Renal pelvis (tissue), 4 donors: ENCODE results near the gene KDM4D. TPM values are rescaled to one million over a fixed set of nuclear protein-coding genes. Genes with fewer than 3 reads are reported as not detected.
"Not testable (repeated sequence)": the region's sequence is repeated elsewhere in the genome, so short reads cannot be mapped to it uniquely, and the experiment has no call there.

Experiments
- DNase-seq: peaks from one replicate; pipeline ENCODE4 v3.0.0-alpha.2; 2013
- polyA plus RNA-seq, 3 donors: library from polyadenylated mRNA; unstranded; fragments of 120-200 nt; gene quantifications; one replicate each; pipeline ENCODE4 v1.2.1, GENCODE V29; 2013; ENCODE audit not compliant: insufficient read length in 3 of 3

The KDM4D gene
- polyA plus RNA-seq, 3 donors, result 2.1 to 2.5 (median 2.1) TPM

DNA sequence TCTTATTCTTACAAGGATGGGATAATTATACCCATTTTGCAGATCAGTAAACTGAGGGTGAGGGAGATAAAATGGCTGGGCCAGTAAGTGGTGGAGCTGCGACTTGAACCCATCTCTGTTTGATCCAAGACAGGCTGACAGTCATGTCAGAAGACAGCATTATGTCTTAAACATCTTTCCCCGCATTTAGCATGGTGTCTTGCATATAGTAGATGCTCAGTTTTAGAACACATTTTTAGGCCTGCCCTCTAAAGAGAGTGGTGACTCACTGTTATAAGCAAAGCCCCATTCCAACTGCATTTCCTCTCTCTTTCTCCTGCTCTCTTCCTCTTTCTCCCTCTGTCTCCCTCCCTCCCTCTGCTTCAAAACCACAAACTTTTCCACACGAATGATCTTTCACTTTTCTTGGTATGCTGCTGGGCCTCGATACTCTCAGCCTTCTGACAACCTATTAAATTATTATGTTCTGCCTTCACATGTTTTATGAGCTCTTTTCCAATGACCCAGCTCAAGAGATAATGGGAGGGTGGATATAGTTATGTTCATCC lies 25.4 kb upstream of the KDM4D start:
- DNase-seq, result no peak

DNA sequence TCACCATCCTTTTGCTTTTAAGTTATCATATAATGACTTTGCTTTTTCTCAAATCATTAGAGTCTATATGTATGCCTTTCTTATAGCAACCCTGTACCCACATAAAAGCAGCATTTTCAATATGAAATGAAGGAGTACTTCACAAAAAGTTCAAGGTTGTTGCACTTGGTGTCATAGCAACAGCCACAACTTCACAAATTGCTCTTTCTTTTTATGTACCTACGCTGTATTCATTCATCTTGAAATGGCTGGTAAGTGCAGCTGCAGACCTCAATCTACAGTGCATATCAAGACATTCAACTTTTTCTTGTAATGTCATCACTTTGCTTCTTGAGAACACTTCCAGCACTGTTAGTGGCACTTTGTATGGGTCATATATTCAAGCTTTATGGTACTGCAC lies 18.8 kb upstream of the KDM4D start:
- no peak for DNase-seq

DNA sequence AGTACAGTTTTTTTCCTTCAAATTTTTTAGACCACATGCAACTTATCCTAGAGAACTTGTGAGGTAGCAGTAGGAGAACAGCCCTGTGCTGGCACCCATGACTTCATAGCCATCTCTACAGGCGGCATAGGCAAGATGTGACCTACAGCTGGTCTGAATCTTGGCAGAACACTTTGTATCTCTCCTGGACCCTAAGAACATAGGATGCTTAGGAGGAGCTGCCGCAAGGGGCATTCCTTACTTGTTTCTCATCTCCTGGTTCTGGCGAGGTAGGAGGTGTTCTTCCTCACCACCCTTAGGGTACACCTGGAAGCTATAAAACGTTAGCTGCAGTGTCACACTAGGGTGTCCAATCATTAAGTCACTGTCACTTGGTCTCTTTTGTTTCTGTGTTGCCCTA lies 16.5 kb upstream of the KDM4D start:
- DNase-seq, result no peak

DNA sequence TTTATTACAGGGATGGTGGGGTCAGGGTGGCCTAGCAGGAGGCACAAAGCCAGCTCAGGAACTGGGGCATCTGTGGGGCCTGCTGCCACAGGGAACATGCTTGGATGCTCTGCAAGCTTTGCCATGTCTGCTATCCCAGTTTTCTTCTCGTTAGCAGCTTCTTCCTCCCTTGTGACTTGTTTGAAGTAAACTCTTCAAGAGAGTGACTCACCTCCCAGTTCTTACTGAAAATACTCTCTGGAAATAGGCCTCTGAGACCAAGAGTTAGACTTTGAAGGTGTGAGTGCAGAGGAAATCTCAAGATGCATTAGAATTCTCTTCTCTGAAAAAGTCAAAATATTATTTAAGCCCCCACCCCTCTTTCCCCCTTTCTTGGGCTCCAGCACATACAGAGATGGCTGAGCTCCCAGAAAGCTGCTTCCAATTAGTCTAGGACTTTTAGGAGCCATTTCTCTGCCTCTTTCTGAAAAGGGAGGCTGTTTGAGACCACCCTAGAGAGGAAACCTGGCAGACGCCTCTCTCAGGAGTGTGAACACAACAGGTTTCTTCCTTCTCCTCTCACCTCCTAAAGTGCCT lies 15.3 kb upstream of the KDM4D start:
- no peak for DNase-seq

DNA sequence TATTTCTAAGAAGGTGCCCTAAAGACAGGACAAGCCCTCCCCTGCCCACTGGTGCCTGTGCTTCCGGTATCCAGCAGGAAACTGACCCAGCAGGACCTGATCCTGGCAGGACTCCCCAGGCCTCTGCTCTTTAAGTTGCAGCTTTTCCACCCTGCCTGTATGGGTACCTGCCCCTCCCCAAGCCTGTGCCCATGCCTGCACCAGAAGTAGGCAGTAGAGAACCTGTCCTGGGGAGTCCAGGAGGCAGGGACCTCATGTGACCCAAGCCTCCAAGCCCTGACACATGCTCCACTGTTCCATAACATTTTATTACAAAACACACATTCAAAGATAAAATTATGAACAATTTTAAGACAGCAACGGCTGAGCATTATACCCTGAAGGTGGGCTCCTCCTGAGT lies 14.3 kb upstream of the KDM4D start:
- no peak for DNase-seq

DNA sequence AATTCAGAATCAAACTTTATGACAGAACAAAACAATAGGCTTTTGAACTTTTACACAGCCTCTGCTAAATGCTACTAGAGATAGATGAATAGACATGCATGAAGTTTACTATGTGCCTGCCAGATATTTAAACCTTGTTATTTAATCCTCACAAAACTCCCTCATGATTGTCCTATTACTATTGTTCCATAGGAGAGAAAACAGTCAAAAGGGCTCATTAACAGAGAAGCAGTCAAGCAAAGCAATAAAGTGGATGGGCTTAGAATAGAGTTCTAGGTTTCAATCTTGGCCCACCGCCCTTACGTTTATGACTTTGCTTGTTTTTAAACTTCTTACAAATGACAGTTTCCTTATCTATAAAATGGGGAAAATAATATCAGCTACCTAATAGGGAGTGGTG lies 13.0 kb upstream of the KDM4D start:
- DNase-seq, result no peak

DNA sequence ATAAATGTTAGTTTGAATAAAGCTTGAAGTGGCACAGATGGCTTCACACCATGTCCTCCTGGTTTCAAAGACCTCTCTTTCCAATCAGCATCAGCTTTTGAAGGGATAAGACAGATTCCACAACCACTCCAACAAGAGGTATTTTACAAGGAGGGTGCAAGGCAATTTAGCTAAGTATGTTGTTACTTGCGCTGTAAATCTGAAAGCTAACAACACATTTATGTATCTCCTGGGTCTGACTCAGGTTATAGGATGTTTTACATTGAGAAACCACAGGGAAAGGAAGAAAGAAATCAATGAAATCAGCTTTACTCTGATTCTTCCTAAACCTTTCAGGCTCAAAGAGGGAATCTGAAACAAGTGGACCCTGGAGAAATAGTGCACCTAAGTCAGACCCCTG lies 12.3 kb upstream of the KDM4D start:
- no peak for DNase-seq

DNA sequence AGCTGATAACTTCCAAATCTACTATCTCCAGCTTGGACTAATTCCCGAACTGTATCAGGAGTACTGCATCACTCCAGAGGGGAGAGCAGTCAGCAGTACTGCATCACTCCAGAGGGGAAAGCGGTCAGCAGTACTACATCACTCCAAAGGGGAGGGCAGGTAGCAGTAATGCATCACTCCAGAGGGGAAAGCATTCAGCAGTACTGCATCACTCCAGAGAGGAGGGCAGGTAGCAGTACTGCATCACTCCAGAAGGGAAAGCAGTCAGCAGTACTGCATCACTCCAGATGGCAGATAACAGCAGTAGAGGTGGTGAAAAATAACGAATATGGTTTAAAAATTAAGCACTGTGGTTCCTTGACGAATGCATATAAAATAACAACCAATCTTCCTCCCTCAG lies 8.6 kb upstream of the KDM4D start:
- no peak for DNase-seq

DNA sequence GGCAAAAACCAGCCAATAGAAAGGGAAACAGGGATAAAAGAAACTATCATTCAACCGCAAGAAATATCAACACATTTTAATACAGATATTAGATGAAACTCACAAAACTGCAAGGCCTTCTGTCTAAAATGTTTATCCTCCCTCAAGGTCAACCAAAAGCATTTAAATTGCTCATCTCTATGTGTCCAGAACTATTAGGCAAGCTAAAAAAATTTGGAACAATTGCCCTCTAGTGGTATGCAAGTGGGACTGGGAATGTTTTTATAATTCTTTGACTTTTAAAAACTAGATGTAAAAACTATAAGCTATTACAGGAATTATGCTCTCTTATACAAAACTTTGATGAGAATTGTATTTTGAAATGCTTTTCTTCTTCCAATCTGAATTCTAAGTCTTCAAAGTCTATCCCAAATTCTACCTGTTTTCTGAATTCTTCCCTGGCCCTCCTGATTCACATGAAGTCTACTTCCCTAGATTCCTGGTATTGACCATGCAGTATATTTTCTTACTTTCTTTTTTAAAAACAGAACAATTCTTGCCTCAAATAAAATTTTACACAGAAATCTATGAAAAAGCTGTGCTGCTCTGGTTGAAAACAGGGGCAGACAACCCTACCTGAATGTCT lies 5.1 kb upstream of the KDM4D start:
- DNase-seq, result no peak

DNA sequence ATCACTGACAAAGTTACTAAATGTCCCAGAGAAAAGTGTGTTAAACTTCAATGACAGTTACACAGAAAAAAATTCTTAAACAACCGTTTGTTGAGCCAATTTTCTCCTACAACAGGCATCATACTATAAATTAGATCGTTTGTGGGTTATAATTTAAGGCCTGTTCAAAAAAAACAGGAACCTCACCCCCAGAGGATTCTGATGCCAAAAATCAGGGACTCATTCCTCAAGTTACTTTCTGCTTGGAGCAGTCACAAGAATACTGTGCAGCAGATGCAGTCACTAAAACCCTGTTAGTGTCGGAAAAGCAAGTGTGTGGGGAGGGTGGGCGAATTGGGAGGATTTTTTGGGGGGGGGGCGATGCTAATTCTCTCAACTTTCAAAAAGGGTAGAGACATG lies 810 bp upstream of the KDM4D start:
- DNase-seq, result no peak

DNA sequence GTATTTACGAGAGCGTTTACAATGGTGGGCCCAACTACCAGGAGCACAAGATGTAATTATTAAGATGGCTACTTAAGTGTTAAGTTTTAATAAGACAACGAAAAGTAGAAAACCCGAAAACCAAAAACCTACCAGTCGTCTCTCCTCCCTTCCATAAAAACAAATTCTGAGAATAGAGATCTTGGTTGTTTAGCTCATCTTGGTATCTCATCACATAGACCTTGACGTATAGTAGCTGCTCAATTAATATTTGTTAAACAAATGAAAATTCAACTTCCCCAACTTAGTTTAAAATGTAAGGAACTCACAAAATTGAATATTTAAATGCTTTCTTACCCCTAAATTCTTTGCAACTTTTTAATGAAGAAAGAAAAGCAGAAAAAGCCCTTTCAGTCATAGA lies 669 bp downstream of the KDM4D start:
- DNase-seq, result no peak

DNA sequence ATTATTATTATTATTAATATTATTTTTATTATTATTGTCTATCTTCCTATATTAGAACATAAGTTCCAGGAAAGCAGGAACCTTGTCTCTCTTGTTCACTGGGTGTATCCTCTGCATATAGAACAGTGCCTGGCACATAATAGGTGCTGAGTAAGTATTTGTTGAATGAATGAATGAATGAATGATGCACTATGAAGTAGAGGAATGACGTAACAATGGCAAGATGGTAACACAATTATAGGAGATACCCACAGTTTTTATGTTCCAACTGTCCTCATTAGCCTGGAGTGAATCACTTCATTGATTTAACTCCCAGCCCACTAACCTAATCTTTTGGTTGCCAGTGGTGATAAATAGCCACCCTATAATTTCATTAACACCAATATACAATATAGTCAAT lies 2.1 kb downstream of the KDM4D start:
- no peak for DNase-seq

DNA sequence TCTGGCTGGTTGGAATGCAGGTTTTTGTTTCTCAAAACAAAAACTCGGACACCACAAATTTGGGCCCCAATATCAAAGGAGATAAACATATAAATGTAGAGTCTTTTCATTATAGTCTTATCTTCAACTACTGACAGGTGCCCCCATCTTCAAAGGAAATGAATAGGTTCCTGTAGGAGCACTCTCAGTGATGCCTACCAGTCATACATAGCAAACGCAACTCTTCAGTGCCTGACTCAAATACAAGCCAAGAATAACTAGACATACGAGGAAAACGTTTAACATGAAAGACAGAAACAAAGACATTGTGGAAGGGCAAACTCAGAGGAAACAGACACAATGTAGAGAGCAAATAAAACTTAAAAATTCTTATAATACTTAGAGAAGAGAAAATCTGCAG lies 13.9 kb downstream of the KDM4D start:
- no peak for DNase-seq

DNA sequence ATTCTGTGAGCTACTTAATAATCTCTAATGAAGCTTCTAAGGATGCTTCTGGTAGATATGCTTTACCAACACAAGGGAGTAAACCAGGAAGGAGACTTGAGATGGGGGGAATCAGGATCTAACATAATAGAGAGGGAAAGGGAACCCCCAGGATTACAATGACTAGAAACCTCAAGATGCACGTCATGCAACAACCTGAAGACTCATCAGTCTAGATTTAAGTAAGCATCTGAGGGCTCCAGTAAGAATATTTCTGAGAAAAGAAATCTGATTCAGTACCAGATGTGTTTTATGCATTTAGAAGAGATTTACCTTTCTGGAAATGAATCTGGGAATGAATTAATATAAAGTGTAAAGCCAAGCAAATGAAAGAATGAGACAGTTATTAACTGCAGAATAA lies 15.2 kb downstream of the KDM4D start:
- DNase-seq, result no peak

DNA sequence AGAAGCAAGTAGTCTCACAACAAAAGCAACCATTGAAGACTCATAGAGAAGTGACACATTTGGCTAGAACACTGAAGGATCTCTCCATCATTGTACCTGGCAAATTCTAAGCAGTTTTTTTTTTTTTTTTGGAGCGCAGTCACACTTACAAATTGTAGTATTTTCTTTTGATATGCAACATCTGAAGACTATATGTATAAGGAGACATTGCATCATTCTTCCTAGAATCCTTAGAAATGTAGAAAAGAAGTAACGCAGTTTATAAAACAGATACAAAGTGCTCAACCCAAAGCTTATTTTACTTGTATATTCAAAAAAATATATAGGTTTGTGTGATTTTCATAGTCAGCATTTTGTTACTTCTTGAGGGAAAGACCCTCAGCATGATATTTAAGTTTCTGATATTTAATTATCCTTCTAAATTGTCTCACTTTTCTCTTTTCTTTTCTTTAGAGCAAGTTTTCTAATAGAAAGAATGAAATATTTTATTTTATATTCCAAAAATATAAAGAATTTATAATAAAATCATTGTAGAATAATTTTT lies 20.0 kb downstream of the KDM4D start:
- no peak for DNase-seq

DNA sequence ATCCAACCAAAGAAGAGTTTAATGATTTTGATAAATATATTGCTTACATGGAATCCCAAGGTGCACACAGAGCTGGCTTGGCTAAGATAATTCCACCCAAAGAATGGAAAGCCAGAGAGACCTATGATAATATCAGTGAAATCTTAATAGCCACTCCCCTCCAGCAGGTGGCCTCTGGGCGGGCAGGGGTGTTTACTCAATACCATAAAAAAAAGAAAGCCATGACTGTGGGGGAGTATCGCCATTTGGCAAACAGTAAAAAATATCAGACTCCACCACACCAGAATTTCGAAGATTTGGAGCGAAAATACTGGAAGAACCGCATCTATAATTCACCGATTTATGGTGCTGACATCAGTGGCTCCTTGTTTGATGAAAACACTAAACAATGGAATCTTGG lies 23.9 kb downstream of the KDM4D start:
- no peak for DNase-seq

DNA sequence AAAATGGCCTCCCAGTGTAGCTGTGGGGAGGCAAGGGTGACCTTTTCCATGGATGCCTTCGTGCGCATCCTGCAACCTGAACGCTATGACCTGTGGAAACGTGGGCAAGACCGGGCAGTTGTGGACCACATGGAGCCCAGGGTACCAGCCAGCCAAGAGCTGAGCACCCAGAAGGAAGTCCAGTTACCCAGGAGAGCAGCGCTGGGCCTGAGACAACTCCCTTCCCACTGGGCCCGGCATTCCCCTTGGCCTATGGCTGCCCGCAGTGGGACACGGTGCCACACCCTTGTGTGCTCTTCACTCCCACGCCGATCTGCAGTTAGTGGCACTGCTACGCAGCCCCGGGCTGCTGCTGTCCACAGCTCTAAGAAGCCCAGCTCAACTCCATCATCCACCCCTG lies 24.8 kb downstream of the KDM4D start:
- DNase-seq, result no peak

DNA sequence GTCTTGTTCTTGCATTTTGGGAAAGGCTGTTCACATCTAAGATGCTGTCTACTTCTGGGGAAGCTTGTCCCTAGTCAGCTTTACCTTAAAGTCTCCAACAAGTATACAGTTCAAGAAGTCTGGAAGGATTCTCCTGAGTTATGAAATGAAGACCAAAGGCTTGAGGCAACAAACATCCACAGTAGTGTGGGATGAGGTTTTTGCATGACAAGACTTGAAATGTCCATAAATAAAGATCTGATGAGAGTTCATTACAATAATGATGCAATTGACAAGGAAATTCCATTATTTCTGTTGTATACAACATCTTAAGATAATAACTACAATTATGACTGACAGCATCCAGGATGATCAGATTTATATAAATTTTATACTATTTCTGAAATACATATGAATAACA lies 30.2 kb downstream of the KDM4D start:
- DNase-seq, result no peak

DNA sequence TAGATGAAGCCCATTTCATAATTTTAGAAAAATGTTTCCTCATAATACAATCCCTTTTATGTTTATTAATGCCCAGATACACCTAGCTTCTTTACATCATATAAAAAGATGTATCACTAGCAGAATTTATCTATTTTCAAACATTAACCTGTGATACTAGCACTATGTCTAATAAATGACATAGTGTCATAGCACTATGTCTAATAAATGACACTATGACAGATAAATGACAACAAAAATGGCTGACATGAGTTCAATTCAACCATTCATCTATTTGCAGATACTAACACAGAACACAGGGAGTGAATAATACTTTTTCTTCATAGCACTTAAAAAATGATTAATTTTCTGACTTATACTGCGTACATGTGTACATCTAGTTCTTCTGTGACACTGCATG lies 32.1 kb downstream of the KDM4D start:
- no peak for DNase-seq

DNA sequence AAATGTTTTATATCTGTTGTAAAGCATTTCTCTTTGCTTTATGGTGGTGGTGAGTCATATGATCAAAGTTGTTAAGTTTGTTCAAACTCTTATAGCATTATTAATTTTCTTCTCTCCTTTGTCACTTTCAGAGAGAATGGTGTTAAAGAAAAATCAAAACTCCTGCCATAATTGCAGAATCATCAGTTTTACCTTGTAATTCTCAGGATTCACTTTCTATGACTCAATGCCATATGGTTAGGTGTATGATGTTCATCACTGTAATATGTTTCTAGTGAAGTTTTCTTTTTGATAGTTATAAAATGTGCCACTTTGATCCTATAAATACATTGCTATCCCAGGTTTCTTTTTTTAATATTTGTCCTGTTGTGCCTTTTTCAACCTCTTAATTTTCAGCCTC lies 37.9 kb downstream of the KDM4D start:
- DNase-seq, result no peak

DNA sequence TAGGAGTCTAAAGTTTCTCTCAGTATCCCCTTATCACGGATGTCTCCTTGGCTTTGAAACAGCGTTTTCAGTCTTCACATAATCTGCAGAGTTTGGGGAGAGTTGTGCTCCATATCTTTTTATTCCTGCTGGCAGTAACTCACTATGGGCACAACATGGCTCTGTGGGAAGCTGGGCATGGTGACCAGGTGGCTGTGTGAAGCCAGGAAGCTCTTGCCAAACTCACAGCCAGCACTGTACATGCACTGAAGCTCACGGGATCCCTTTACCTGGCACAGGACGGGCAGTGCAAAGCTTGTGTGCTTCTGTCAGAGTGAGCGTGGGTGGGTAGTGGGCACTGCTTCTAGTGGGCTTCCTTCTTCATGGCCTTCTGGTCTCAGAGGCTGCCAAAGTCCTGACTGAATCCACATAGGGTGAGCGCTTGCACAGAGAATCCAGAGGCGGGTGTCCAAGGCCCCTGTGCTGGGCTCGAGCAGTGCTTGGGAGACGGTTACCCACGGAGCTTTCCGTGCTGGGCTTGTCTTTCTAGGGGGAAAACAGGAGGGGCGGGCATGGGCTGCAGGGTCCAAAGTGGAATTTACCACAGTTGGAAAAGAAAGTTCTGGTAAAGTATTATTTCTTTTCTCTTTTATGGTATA lies 40.8 kb downstream of the KDM4D start:
- DNase-seq, result no peak

DNA sequence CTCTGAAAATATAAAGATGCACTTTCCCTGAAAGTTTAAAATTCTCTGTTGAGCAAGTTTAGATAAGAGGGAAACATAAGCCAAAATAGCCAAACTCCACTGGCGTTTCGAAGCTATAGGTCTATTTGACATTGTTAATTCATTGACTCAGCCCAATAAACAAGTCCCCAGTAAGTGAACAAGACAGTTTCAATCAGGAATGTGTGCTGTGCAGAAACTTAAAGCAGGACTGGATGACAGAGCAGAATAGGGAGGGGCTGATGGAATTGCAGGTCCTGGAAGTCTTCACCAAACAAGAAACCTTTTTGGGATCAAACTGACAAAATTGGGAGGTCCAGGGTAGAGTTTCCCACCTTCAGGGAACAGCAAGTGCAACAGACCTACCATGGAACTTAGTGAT lies 42.6 kb downstream of the KDM4D start:
- DNase-seq, result no peak

DNA sequence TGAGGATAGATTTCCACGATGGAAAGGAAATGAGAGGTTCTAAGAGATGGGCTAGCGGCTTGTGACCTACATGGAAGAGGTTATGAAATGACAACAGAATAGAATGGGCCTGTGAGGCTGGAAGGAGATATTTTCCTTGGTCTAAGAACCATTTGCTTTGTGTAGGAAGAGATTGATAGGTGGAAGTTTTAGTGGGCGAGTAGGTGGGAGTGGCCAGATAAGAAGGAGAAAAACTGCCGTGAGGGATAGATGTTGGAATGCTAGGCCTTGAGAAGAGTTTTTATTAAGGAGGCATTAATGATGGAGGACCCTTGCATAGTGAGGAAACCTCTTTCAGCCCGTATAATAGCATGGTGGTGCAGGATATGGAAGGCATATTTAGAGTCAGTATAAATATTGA lies 48.0 kb downstream of the KDM4D start:
- not testable (repeated sequence) for DNase-seq
